ENCODE data around the gene CTXN3.

The CTXN3 gene

DNA sequence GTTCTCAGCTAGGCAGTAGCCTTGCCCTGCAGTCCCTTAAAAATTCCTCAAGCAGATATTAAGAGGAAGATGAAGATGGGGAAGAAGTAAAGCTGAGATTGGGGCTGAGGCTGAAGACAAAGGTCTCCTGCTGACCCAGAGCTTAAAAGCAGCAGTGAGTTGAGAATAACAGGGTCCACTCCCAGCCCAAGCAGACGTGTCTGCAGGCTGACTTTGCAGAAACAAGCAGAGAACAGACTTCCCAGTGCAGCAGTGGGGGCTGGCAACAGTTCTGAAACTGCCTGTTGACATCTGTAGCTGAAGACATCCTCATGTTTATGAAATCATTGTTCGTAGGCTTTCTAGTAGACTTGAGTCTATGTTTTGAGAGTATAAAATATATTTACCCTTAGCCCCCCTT lies 1.1 kb downstream of the CTXN3 start:
- Histone ChIP-seq H3K36me3 (ENCODE audit: control insufficient read depth in 1 of 2, insufficient read depth in 2 of 2, low read length in 2 of 2) (no peaks in the 10 kb centered on the region), H3K9me3 (ENCODE audit: control insufficient read depth in 1 of 2, low read length in 2 of 2) (no peaks in the 10 kb centered on the region), H3K9ac (ENCODE audit: low read depth in 1 of 2, low read length in 2 of 2) (no peak overlapping the region), H3K27me3 (ENCODE audit: control insufficient read depth in 1 of 2, insufficient read depth in 2 of 2, low read length in 2 of 2) (no peaks in the 10 kb centered on the region), H3K4me3 (ENCODE audit: low read depth in 1 of 2, low read length in 2 of 2) (no peak overlapping the region), H3K27ac (ENCODE audit: low read depth, low read length) (no peak overlapping the region), H3K4me1 (ENCODE audit: control insufficient read depth in 1 of 2, insufficient read depth in 2 of 2, low read length in 2 of 2) (no peaks in the 10 kb centered on the region)

DNA sequence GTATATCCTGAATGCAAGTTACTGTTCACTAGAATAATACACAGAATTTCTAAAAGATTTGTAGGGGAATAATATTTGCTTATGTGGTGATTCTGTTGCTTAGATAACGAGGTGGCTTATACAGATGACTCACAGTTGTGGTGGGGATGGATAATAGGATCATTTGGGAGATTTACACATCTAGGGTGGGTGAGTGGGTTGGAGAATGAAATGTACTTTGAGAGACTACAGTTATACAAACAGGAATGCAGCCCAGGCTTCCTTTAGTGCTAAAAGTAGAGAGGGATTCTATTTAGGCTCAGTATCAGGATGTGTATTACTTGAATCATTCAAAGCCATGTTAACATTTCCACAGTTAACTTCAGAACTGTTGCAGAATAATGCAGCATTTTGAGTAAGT lies 1.8 kb downstream of the CTXN3 start:
- Histone ChIP-seq H3K9me3 (ENCODE audit: control insufficient read depth in 1 of 2, low read length in 2 of 2) (no peaks in the 10 kb centered on the region), H3K27ac (ENCODE audit: low read depth, low read length) (no peak overlapping the region), H3K4me3 (ENCODE audit: low read depth in 1 of 2, low read length in 2 of 2) (no peak overlapping the region), H3K27me3 (ENCODE audit: control insufficient read depth in 1 of 2, insufficient read depth in 2 of 2, low read length in 2 of 2) (no peaks in the 10 kb centered on the region), H3K36me3 (ENCODE audit: control insufficient read depth in 1 of 2, insufficient read depth in 2 of 2, low read length in 2 of 2) (no peaks in the 10 kb centered on the region), H3K9ac (ENCODE audit: low read depth in 1 of 2, low read length in 2 of 2) (no peak overlapping the region), H3K4me1 (ENCODE audit: control insufficient read depth in 1 of 2, insufficient read depth in 2 of 2, low read length in 2 of 2) (no peaks in the 10 kb centered on the region)

DNA sequence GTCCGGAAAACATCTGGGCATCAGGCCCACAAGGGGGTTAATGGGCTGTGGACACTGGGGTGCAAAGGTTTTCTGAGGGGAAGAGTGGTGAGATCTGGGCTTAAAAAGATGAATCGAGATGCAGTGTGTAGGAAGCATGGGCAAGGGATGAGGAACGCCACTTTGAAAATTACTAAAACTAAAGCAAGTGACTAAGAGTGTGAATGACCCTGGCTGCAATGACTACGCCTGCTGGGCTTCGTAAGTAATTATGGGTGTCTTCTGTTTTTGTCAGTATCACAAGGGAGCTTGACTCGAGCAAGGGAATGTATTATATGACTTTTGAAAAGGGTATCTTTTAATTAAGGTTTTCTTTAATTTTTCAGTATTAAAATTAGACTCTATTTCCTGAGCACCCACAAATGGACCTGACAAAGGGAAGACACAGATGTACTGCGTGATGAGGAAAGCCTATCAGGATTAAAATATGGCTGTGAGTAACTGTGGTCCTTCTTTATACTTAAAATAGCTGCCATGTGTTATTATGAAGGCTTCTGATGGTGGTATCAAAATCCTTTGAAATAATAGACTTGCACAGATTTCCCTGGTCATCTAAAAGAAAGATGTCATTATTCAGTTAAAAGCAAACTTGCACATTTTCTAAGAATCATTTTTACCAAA lies 4.2 kb downstream of the CTXN3 start:
- no peak overlapping the region for H3K4me3 ChIP-seq (ENCODE audit: low read depth in 1 of 2, low read length in 2 of 2)
- no peaks in the 10 kb centered on the region for H3K36me3 ChIP-seq (ENCODE audit: control insufficient read depth in 1 of 2, insufficient read depth in 2 of 2, low read length in 2 of 2)
- H3K4me1 ChIP-seq (ENCODE audit: control insufficient read depth in 1 of 2, insufficient read depth in 2 of 2, low read length in 2 of 2) = no peaks in the 10 kb centered on the region
- H3K9me3 ChIP-seq (ENCODE audit: control insufficient read depth in 1 of 2, low read length in 2 of 2) = no peaks in the 10 kb centered on the region
- H3K27me3 ChIP-seq (ENCODE audit: control insufficient read depth in 1 of 2, insufficient read depth in 2 of 2, low read length in 2 of 2) = no peaks in the 10 kb centered on the region
- H3K9ac ChIP-seq (ENCODE audit: low read depth in 1 of 2, low read length in 2 of 2) = no peak overlapping the region
- no peak overlapping the region for H3K27ac ChIP-seq (ENCODE audit: low read depth, low read length)

DNA sequence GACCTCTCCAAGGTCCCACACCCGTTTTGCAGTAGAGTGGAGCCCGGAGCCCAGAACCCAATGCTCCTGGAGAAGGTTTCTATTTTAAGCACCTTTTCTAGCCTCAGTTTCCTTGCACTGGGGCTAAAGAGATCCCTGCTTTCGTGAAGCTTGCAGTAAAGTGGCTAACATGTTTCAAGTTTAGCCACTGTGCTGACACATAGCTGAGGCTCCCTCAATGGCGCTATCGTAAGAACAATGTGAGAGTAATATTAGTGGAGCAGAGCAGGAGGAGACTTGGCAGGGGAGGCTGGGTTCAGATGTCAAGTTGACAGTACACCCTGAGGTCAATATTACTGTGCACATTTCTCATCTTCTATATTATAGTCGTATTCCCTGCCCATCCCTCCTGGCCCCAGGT lies 7.9 kb downstream of the CTXN3 start:
- Histone ChIP-seq H3K27me3 (ENCODE audit: control insufficient read depth in 1 of 2, insufficient read depth in 2 of 2, low read length in 2 of 2) (no peaks in the 10 kb centered on the region), H3K27ac (ENCODE audit: low read depth, low read length) (no peak overlapping the region), H3K4me3 (ENCODE audit: low read depth in 1 of 2, low read length in 2 of 2) (no peak overlapping the region), H3K36me3 (ENCODE audit: control insufficient read depth in 1 of 2, insufficient read depth in 2 of 2, low read length in 2 of 2) (no peaks in the 10 kb centered on the region), H3K9me3 (ENCODE audit: control insufficient read depth in 1 of 2, low read length in 2 of 2) (no peaks in the 10 kb centered on the region), H3K4me1 (ENCODE audit: control insufficient read depth in 1 of 2, insufficient read depth in 2 of 2, low read length in 2 of 2) (no peaks in the 10 kb centered on the region), H3K9ac (ENCODE audit: low read depth in 1 of 2, low read length in 2 of 2) (no peak overlapping the region)

DNA sequence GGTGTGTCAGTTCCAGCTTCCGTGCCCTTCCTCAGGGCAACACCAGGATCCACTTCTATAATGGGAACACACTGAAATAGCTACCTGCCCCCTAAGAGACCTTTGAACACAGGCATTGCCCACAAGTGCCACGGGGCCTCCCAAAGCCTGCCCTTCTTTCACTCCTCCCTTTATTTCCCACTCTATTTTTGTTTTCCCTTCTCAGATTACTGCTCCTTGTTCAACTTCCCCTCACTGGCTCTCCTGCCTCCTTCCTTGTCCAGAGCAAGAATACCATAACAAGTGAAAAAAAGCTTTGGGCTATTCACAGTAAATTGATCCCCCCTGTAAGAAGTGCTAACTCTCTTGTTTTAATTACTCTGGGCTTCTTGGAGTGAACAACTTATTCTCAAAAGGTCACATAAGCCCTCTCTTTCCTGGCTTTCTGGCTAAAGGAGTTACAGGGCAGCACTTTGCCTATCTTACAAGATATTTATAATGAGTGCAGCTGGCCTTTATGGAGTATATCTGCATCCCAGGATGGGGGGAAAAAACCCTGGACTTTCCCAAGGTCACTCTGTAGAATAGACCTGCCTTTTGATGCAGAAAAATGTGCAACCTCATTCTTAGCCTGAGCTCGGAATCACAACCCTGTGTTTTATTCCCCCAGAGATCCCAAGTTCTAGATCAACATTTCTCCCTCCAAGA lies 11.3 kb downstream of the CTXN3 start:
- H3K27me3 ChIP-seq (ENCODE audit: control insufficient read depth in 1 of 2, insufficient read depth in 2 of 2, low read length in 2 of 2) = no peaks in the 10 kb centered on the region
- no peak overlapping the region for H3K4me3 ChIP-seq (ENCODE audit: low read depth in 1 of 2, low read length in 2 of 2)
- no peaks in the 10 kb centered on the region for H3K36me3 ChIP-seq (ENCODE audit: control insufficient read depth in 1 of 2, insufficient read depth in 2 of 2, low read length in 2 of 2)
- H3K9ac ChIP-seq (ENCODE audit: low read depth in 1 of 2, low read length in 2 of 2) = no peak overlapping the region
- H3K4me1 ChIP-seq (ENCODE audit: control insufficient read depth in 1 of 2, insufficient read depth in 2 of 2, low read length in 2 of 2) = no peaks in the 10 kb centered on the region
- H3K27ac ChIP-seq (ENCODE audit: low read depth, low read length) = no peak overlapping the region
- no peaks in the 10 kb centered on the region for H3K9me3 ChIP-seq (ENCODE audit: control insufficient read depth in 1 of 2, low read length in 2 of 2)

DNA sequence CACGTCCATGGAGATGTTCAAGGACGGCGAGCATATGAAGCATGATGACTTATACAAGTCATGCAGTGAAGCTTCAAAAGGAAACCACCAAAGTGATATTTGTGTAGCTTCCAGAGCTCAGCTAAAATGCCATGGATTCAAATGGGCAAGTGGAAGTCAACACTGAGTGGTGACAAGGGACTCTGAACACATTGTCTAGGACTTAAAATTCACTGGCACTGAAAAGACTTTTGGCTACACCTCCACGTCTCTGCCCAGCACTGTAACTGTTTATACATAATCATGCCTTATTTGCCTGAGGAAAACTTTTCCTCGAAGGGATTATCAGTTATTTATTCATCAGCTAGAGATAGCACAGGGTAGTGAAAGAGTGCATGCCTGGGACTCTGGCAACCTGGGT lies 15.2 kb downstream of the CTXN3 start:
- no peaks in the 10 kb centered on the region for H3K4me1 ChIP-seq (ENCODE audit: control insufficient read depth in 1 of 2, insufficient read depth in 2 of 2, low read length in 2 of 2)
- H3K27ac ChIP-seq (ENCODE audit: low read depth, low read length) = no peak overlapping the region
- no peaks in the 10 kb centered on the region for H3K27me3 ChIP-seq (ENCODE audit: control insufficient read depth in 1 of 2, insufficient read depth in 2 of 2, low read length in 2 of 2)
- no peak overlapping the region for H3K9ac ChIP-seq (ENCODE audit: low read depth in 1 of 2, low read length in 2 of 2)
- H3K36me3 ChIP-seq (ENCODE audit: control insufficient read depth in 1 of 2, insufficient read depth in 2 of 2, low read length in 2 of 2) = no peaks in the 10 kb centered on the region
- H3K9me3 ChIP-seq (ENCODE audit: control insufficient read depth in 1 of 2, low read length in 2 of 2) = no peaks in the 10 kb centered on the region
- H3K4me3 ChIP-seq (ENCODE audit: low read depth in 1 of 2, low read length in 2 of 2) = no peak overlapping the region

DNA sequence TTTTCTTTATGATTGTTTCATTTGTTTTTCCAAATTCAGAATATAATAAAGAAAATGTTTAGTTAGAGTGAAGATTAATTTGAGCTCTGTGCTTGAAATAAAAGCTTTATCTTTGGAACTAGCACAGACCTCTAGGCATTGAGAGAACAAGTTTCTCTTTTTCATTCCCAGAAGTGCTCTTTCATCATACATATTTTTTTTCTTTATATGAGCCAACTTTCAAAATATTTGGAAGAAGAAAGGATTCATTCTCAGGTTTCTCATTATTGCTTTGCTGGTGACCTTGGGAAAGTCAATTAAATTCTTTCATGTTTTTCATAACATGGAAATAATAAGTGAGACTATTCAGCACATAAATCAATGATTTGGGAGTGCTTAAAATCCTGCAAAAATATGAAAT lies 16.8 kb downstream of the CTXN3 start:
- Histone ChIP-seq H3K9ac (ENCODE audit: low read depth in 1 of 2, low read length in 2 of 2) (no peak overlapping the region), H3K9me3 (ENCODE audit: control insufficient read depth in 1 of 2, low read length in 2 of 2) (no peaks in the 10 kb centered on the region), H3K36me3 (ENCODE audit: control insufficient read depth in 1 of 2, insufficient read depth in 2 of 2, low read length in 2 of 2) (no peaks in the 10 kb centered on the region), H3K27me3 (ENCODE audit: control insufficient read depth in 1 of 2, insufficient read depth in 2 of 2, low read length in 2 of 2) (no peaks in the 10 kb centered on the region), H3K4me1 (ENCODE audit: control insufficient read depth in 1 of 2, insufficient read depth in 2 of 2, low read length in 2 of 2) (no peaks in the 10 kb centered on the region), H3K27ac (ENCODE audit: low read depth, low read length) (no peak overlapping the region), H3K4me3 (ENCODE audit: low read depth in 1 of 2, low read length in 2 of 2) (no peak overlapping the region)

DNA sequence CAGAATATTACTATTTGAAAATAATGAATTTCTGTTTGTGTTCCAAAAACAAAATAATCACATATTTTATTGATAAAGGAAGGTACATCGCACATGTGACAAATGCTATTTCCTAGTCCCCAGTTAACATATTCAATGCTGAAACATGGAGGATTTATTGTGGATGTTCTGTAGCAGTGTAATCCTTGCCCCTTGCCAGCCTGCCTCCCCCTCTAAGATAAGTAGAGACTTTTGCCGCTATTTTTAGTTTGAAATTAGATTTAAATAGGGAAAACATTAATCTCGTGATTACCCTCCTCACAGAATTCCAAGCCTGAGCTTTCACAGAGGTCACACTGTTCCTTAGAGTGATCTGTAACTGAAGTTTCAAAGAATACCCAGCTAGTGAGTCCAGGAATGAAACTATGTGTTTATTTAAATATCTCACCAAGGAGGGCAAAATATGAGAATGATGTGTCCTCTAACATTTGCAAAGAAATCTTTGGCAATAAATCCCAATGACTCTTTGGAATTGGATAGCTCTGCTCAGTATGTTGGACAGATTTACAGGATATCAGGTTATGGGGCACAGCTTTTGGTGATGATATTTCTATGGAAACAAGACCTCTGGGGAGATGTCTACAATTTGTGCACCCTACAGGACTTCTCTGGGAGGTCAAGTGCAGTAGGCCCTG lies 17.3 kb downstream of the CTXN3 start:
- Histone ChIP-seq H3K9ac (ENCODE audit: low read depth in 1 of 2, low read length in 2 of 2) (no peak overlapping the region), H3K4me3 (ENCODE audit: low read depth in 1 of 2, low read length in 2 of 2) (no peak overlapping the region), H3K27ac (ENCODE audit: low read depth, low read length) (no peak overlapping the region), H3K27me3 (ENCODE audit: control insufficient read depth in 1 of 2, insufficient read depth in 2 of 2, low read length in 2 of 2) (no peaks in the 10 kb centered on the region), H3K9me3 (ENCODE audit: control insufficient read depth in 1 of 2, low read length in 2 of 2) (no peaks in the 10 kb centered on the region), H3K4me1 (ENCODE audit: control insufficient read depth in 1 of 2, insufficient read depth in 2 of 2, low read length in 2 of 2) (no peaks in the 10 kb centered on the region), H3K36me3 (ENCODE audit: control insufficient read depth in 1 of 2, insufficient read depth in 2 of 2, low read length in 2 of 2) (no peaks in the 10 kb centered on the region)

DNA sequence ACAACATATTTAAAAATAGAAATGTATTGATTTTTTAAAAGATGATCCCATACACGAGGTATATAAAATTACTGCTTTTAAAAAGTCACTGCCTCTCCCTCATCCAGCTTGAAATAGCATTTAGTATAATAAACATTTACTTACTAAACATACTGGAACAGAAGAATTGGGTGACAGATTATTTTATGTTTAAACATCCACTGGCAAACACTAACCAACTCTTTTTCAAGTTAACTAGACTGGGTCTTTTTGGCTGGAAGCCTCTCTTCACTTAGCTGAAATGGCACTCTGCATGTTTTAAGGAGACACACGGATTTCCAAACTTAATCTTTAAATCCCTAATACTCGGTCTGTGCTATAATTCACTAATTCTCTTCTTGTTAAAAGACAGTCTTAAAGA lies 19.0 kb downstream of the CTXN3 start:
- Histone ChIP-seq H3K27me3 (ENCODE audit: control insufficient read depth in 1 of 2, insufficient read depth in 2 of 2, low read length in 2 of 2) (no peaks in the 10 kb centered on the region), H3K27ac (ENCODE audit: low read depth, low read length) (no peak overlapping the region), H3K36me3 (ENCODE audit: control insufficient read depth in 1 of 2, insufficient read depth in 2 of 2, low read length in 2 of 2) (no peaks in the 10 kb centered on the region)

DNA sequence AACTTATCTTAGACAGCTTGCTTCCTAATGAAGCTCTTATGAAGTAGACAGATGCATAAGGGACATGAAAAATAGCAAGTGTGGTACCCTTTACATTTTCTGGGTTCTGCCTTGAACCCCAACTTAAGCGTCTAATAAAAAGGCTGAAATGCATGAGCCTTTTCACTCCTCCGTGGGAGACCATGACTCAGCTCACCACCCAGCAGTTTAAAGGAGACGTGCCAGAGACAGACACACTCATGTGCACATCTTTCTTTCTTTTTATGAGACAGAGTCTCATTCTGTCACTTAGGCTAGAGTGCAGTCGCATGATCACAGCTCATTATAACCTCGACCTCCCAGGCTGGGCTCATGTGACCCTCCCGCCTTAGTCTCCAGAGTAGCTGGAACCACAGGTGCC lies 22.3 kb downstream of the CTXN3 start:
- Histone ChIP-seq H3K9me3 (ENCODE audit: control insufficient read depth in 1 of 2, low read length in 2 of 2) (no peaks in the 10 kb centered on the region), H3K4me3 (ENCODE audit: low read depth in 1 of 2, low read length in 2 of 2) (no peak overlapping the region), H3K36me3 (ENCODE audit: control insufficient read depth in 1 of 2, insufficient read depth in 2 of 2, low read length in 2 of 2) (no peaks in the 10 kb centered on the region), H3K27ac (ENCODE audit: low read depth, low read length) (no peak overlapping the region), H3K9ac (ENCODE audit: low read depth in 1 of 2, low read length in 2 of 2) (no peak overlapping the region), H3K27me3 (ENCODE audit: control insufficient read depth in 1 of 2, insufficient read depth in 2 of 2, low read length in 2 of 2) (no peaks in the 10 kb centered on the region), H3K4me1 (ENCODE audit: control insufficient read depth in 1 of 2, insufficient read depth in 2 of 2, low read length in 2 of 2) (no peaks in the 10 kb centered on the region)

More for the DNA sequence above, 19.0 kb downstream of the CTXN3 start:
- H3K4me1 ChIP-seq (ENCODE audit: control insufficient read depth in 1 of 2, insufficient read depth in 2 of 2, low read length in 2 of 2) = no peaks in the 10 kb centered on the region
- H3K4me3 ChIP-seq (ENCODE audit: low read depth in 1 of 2, low read length in 2 of 2) = no peak overlapping the region
- no peak overlapping the region for H3K9ac ChIP-seq (ENCODE audit: low read depth in 1 of 2, low read length in 2 of 2)
- no peaks in the 10 kb centered on the region for H3K9me3 ChIP-seq (ENCODE audit: control insufficient read depth in 1 of 2, low read length in 2 of 2)
